GM12874 (cell line): ENCODE measurements around the gene MAS1L.

Experiments used
- CTCF ChIP-seq: IDR thresholded peaks from 2 replicates; pipeline ENCODE4 v1.5.1; 2011; ENCODE audit warnings: low read depth, mild to moderate bottlenecking, control low read depth, low read length, moderate library complexity; ENCODE audit not compliant: insufficient read depth

MAS1L gene

GRCh38 chr6:29487660-29488059, at the start of gene MAS1L:
MAS1L (minus strand) TSS chr6:29487956; CDS start chr6:29487902, 54 bp downstream.
- TF ChIP-seq CTCF = no peak

GRCh38 chr6:29532320-29532951, 44.7 kb upstream of the MAS1L start:
- TF ChIP-seq CTCF = no peak

DNA sequence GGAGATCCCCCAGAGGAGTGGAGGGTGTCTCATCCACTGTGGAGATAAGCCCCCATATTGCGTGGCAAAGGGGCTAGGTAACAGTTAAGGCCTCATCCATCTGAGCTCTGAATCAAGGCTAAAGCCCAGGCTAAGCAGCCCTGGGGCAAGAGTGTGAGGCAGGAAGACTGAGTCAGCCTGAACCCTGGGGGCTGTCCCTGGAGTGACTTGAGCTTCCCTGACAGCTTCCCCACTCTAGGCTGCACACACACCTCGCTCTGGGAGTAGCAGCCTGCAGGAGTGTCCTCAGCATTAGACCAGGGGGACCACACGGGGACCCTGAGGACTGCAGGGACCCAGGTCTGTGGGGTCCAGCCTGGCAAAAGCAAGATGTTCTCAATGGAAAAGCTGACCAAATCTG, 43.9 kb upstream of the MAS1L start:
- TF ChIP-seq CTCF = no peak

DNA sequence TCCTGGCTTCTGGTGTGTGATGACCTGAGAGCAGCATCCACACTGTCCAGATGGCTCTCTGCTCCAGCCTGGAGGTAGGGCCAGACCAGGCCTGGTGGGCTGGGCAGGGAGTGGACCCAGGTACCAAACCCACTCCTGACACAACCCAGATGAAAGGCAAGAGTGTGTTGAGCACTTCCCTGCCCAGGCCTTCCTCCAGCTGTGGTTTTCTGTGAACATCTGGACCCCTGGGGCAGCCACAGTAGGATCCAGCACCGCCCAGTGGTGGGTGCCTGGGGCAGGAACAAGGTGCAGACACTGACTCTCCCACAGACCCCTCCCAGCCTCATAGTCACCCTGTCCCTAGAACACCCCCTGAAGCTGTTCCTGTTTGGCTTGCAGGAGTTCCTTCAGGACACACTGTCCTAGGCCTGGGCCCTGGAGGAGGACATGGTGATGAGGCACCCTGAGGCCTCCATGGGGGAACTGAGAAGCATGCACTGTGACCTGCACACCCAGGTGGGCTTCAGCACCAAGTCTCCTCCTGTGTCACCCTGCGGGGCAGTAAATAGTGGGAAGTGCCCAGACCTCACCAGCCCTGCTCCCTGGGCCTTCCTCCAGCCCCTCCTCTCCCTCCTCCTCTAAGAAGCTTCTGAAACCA, 43.0 kb upstream of the MAS1L start:
- TF ChIP-seq CTCF = no peak

- TF ChIP-seq CTCF = no peak
These were observed 42.2 kb upstream of the MAS1L start for GRCh38 chr6:29529956-29530355.

DNA sequence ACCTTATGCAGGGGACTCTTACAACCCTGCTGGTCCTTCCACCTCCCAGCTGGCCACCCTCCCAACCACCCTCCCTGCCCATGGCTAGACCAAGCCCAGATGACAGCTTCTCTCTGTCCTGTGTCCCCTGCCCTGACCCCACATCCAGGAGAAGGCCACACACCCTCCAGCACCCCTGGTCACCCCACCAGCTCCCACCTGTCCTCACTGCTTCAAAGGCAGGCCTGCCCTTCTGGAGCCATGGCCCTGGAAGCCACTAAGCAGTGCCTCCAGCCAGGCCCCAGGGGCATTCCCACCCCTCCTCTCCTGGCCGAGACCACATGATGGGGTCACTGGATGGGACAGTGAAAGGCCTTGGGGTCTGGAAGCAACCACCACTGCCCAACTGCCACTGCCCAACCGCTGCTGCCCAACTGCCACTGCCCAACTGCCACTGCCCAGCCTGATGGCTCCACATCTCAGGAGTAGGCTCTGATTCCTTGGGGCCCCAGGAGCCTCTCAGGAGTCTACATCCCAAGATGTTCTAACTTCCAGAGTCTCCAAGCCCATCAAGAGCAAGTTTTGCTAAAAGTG, 41.3 kb upstream of the MAS1L start:
- no peak for TF ChIP-seq CTCF

- TF ChIP-seq CTCF = no peak
These were observed 40.7 kb upstream of the MAS1L start for GRCh38 chr6:29528300-29528931.
